GM21717 (cell line): ENCODE measurements around the gene GP5.

Experiments
- ATAC-seq: cut with Tn5 transposase; IDR thresholded peaks from one replicate; pipeline ENCODE4 v1.9.1; 2021; ENCODE audit warnings: mild to moderate bottlenecking, moderate library complexity; ENCODE audit not compliant: unreplicated experiment

GP5 gene

DNA sequence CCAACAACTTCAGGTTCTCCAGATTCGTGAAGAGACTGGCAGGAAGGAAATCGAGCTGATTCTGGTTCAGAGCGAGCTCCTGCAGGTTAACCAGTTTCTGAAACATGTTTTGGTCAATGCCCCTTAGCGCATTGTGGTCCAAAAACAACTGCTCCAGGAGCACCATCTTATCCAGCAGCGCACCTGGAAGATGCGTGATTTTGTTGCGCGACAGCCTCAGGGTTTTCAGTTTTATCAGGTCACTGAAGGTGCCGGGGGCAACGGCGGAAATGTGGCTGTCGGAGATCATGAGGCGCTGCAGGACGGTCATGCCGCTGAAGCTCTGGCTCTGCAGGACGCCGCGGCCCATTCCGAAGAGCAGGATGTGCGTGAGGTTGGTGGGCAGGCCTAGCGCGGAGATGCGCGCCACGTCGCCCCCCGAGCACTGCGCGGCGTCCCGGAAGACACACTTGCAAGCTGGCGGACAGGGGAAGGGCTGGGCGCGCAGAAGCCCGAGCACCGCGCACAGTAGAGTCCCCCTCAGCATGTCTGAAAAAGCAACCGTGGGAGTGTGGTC, 1.2 kb downstream of the GP5 start:
- no peak for ATAC-seq

- no peak for ATAC-seq
These were observed 2.0 kb downstream of the GP5 start for GRCh38 chr3:194396859-194397756.

DNA sequence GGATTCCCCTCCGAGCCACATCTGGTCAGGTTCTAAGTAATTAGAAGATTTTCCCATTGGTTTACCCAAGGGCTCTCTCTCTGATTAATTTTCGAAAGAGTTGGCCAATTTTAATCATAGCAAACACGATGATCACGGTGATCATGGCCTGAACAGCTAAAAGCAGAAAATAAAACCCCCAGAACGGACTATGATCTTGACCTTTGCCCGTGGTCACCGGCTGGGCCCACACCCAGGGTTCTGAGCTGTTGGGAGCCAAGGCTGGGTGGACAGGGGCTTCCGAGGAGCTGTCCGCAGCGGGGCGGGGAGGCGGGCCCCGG, 2.6 kb downstream of the GP5 start:
- no peak for ATAC-seq

DNA sequence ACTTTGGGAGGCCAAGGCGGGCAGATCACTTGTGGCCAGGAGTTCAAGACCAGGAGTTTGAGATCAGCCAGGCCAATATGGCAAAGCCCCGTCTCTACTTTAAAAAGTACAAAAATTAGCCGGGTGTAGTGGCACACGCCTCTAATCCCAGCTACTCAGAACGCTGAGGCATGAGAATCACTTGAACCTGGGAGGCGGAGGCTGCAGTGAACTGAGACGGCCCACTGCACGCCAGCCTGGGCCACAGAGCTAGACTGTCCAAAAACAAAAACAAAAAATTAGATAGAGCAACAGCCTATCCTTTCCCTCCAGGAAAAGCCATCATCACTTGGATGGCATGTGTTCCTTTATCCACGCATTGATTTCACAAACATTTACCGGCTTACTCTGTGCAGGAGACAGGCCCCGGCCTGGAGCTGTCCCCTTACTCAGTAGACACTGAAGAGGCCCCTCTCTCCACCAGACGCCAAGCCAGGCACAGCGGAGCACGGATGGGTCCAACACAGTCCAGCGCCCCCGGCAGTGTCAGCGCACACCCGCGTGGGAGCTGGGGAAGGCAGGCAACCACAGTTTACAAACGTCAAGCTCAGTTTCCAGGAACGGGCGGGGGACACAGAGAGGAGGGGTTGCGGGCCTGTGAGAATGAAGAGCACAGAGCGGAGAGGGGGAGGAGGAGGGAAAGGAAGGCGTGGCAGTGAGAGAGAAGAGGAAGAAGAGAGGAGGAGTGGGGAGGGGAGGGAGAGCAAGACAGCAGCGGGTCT, 3.1 kb downstream of the GP5 start:
- no peak for ATAC-seq

GRCh38 chr3:194395212-194395611, 3.9 kb downstream of the GP5 start:
- ATAC-seq: no peak

DNA sequence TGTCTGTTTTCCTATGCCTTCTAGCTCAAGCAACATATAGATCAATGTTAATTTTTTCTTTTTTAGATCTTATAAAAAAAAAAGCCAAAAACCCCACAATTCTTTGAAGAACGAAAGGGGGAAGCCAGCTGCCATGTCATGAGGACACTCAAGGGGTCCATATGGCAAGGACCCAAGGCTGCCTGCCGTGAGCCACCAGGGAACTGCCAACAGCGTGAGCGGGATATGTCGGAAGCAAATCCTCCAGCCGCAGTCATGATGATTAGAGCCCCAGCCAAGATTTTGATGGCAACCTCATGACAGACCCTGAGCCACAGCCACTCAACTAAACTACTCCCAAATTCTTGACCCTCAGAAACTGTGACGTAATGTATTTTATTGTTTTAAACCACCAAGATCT, 6.5 kb downstream of the GP5 start:
- no peak for ATAC-seq

GRCh38 chr3:194390835-194391234, 8.2 kb downstream of the GP5 start:
- no peak for ATAC-seq

GRCh38 chr3:194389269-194389668, 9.8 kb downstream of the GP5 start:
- ATAC-seq: no peak

GRCh38 chr3:194387926-194388418, 11.1 kb downstream of the GP5 start:
- ATAC-seq: no peak

GRCh38 chr3:194387276-194387675, 11.8 kb downstream of the GP5 start:
- ATAC-seq: no peak

GRCh38 chr3:194386648-194387047, 12.4 kb downstream of the GP5 start:
- ATAC-seq: no peak

GRCh38 chr3:194386066-194386465, 13.0 kb downstream of the GP5 start:
- ATAC-seq: no peak

DNA sequence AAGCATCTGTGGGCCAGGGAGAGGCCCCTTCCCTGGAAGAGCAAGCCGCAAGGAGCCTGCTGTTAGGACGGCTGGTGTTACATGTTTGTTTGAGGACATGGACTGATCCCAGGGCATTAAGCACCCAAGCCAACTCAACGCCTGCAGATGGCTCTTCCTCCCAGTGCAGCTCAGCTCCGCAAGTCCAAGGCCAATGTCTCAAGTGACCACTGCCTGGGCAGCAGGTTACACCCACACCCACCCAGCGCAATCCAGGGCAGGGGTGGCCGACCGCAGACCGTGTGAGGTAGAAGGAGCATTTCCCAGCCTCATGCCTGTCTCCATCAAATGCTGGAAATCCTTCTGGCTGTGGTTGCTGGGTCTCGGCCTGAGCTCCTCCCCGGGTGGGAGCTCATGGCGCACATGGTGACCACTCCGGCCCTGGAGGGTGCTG, 14.5 kb downstream of the GP5 start:
- no peak for ATAC-seq

GRCh38 chr3:194384156-194384555, 14.9 kb downstream of the GP5 start:
- ATAC-seq: no peak

- no peak for ATAC-seq
These were observed 15.7 kb downstream of the GP5 start for GRCh38 chr3:194383276-194383940.

GRCh38 chr3:194382892-194383223, 16.2 kb downstream of the GP5 start:
- no peak for ATAC-seq

GRCh38 chr3:194382196-194382891, 16.7 kb downstream of the GP5 start:
- ATAC-seq: no peak

GRCh38 chr3:194381460-194381875, 17.6 kb downstream of the GP5 start:
- no peak for ATAC-seq

- ATAC-seq: no peak
These were observed 18.7 kb downstream of the GP5 start for GRCh38 chr3:194380326-194380725.

DNA sequence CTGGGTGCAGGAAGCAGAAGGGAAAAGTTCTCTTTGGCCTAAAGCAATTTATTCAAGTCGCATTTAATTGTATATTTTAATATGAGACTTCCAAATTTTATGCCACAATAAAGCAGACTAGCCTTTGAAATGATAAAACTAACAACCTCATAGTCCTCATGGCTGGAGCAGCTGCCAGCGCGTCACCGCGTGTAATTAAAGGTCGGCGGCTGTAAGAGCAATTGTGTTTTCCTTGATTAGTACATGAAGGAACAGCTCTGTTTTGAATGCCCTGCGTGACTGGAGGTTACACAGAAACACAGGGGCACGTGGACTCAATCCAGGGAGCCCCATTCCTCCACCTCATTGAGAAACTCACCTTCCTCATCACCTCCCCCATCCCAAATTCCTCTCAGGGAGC, 19.4 kb downstream of the GP5 start:
- no peak for ATAC-seq

DNA sequence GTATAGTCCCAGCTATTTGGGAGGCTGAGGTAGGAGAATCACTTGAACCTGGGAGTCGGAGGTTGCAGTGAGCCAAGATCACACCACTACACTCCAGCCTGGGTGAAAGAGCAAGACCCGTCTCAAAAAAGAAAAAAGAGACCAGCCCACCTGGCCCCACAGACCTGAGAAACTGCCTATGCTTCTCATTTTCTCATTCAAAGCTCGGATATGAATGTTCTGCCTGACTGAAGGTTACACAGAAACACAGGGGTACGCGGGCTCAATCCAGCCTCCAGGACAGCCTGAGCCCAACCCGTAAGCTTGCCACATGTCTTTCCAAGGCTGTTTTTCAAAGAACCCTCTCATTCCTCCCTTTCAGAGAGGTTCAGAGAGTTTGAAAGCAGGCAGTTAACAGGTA, 19.8 kb downstream of the GP5 start:
- ATAC-seq: no peak
